Globus pallidus (tissue), 1 donor: Measurements from ENCODE around the gene TTC17.
"Not testable (repeated sequence)": the region's sequence is repeated elsewhere in the genome, so short reads cannot be mapped to it uniquely, and the experiment has no call there.

Experiments
- DNase-seq: peaks from one replicate; pipeline ENCODE4 v3.0.0-alpha.2; 2015; ENCODE audit warnings: low spot score

Gene TTC17

GRCh38 chr11:43358801-43359421 lies at the start of gene TTC17:
Gene TTC17, plus strand, starts transcription at chr11:43358920. Its CDS starts 35 bp downstream, at chr11:43358955.
- DNase-seq, result peak; percentile 89

- DNase-seq, result peak; percentile 91
Observed at GRCh38 chr11:43311791-43312607, 46.7 kb upstream of the TTC17 start, which contains the start of gene API5. Gene API5, plus strand, starts transcription at chr11:43311996. Its CDS starts 132 bp downstream, at chr11:43312128.

GRCh38 chr11:43315966-43316365 lies 42.8 kb upstream of the TTC17 start:
- DNase-seq, result no peak

- no peak for DNase-seq
Observed at GRCh38 chr11:43316451-43316850, 42.3 kb upstream of the TTC17 start.

- DNase-seq, result no peak
Observed at GRCh38 chr11:43327987-43328386, 30.7 kb upstream of the TTC17 start.

- DNase-seq, result no peak
Observed at GRCh38 chr11:43328482-43328881, 30.2 kb upstream of the TTC17 start.

GRCh38 chr11:43341159-43341558 lies 17.6 kb upstream of the TTC17 start:
- no peak for DNase-seq

GRCh38 chr11:43351426-43351825 lies 7.3 kb upstream of the TTC17 start:
- DNase-seq, result not testable (repeated sequence)

GRCh38 chr11:43354311-43354710 lies 4.4 kb upstream of the TTC17 start:
- no peak for DNase-seq

GRCh38 chr11:43356336-43356735 lies 2.4 kb upstream of the TTC17 start:
- no peak for DNase-seq

- no peak for DNase-seq
Observed at GRCh38 chr11:43358279-43358800, 380 bp upstream of the TTC17 start.

GRCh38 chr11:43359422-43359818 lies 700 bp downstream of the TTC17 start:
- peak; percentile 2 for DNase-seq

- no peak for DNase-seq
Observed at GRCh38 chr11:43360361-43361032, 1.8 kb downstream of the TTC17 start.

GRCh38 chr11:43366677-43367076 lies 8.0 kb downstream of the TTC17 start:
- no peak for DNase-seq

GRCh38 chr11:43367382-43368178 lies 8.9 kb downstream of the TTC17 start:
- DNase-seq, result no peak

GRCh38 chr11:43376065-43376464 lies 17.3 kb downstream of the TTC17 start:
- no peak for DNase-seq

- DNase-seq, result no peak
Observed at GRCh38 chr11:43376594-43376993, 17.9 kb downstream of the TTC17 start.

GRCh38 chr11:43377389-43377788 lies 18.7 kb downstream of the TTC17 start:
- DNase-seq, result no peak

- DNase-seq, result no peak
Observed at GRCh38 chr11:43378897-43379296, 20.2 kb downstream of the TTC17 start.

- DNase-seq, result no peak
Observed at GRCh38 chr11:43381802-43382201, 23.1 kb downstream of the TTC17 start.

GRCh38 chr11:43382614-43383013 lies 23.9 kb downstream of the TTC17 start:
- no peak for DNase-seq

- no peak for DNase-seq
Observed at GRCh38 chr11:43384393-43384792, 25.7 kb downstream of the TTC17 start.
